GM15510 (cell line): ENCODE measurements around the gene ZNF627.

Source experiments
- POLR2A ChIP-seq: IDR thresholded peaks from 3 replicates; pipeline ENCODE4 v1.6.1; 2011; ENCODE audit warnings: borderline replicate concordance; ENCODE audit not compliant: insufficient read length; ENCODE audit errors: extremely low read depth

ZNF627 gene

GRCh38 chr19:11656535-11656934 lies 59.3 kb downstream of the ZNF627 start:
- TF ChIP-seq POLR2A, result no peak

GRCh38 chr19:11657307-11657706 lies 60.0 kb downstream of the ZNF627 start:
- TF ChIP-seq POLR2A, result no peak

- no peak for TF ChIP-seq POLR2A
These were observed 61.7 kb downstream of the ZNF627 start for GRCh38 chr19:11658970-11659369.

- TF ChIP-seq POLR2A, result no peak
These were observed 62.3 kb downstream of the ZNF627 start for GRCh38 chr19:11659612-11660011.

GRCh38 chr19:11662278-11662677 lies 65.0 kb downstream of the ZNF627 start:
- no peak for TF ChIP-seq POLR2A

- no peak for TF ChIP-seq POLR2A
These were observed 65.9 kb downstream of the ZNF627 start for GRCh38 chr19:11663181-11663591.
